NCI-H1930 (cell line): Measurements from ENCODE around the gene PHF20.
A peak's percentile ranks its signal among the peaks of the same experiment; 100 is the strongest.
"Not testable (repeated sequence)": the region's sequence is repeated elsewhere in the genome, so short reads cannot be mapped to it uniquely, and the experiment has no call there.

ENCODE experiments used
- DNase-seq, 2 experiments: peaks; one replicate each; lab custom pipeline; 2025; lab: John Stamatoyannopoulos, UW

The PHF20 gene

DNA sequence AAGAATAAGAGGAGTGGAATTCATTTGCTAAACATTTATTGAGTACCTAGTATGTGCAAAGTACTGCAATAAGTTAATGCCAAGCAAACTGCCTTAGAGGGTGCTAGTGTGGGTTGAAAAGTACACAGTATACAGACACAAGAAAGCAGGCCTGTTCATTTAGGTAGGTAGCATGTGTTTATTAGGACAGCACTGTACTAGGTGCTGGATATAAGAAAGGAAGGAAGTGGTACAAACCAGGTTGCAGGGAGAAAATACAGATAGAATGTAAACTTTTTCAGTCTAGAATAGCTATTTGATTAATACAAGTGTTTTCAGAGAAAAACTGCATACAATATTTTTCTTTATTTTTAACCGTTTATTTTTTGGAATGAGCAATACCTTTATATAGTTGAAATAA, 68.1 kb downstream of the PHF20 start:
- DNase-seq: no peak

DNA sequence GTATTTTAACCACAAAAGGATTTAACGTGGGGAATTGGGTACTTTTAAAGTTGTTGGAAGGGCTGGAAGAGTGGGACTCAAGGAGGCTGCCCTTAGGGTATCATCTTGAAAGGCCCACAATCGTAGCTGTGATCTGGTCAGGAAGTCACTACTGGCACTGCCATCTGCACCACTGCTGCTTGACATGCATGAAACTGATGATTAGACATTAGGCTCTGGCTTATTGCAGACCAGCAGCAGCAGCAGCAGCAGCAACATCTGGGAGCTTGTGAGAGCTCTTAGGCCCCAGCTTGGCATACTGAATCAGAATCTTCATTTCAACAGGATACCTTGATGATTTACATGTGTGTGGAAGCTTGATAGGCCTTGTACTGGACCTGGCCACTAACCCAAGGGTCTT, 68.6 kb downstream of the PHF20 start:
- DNase-seq: no peak

- DNase-seq: no peak
These were observed 70.5 kb downstream of the PHF20 start for GRCh38 chr20:35842361-35842760.

- DNase-seq: not testable (repeated sequence)
These were observed 72.1 kb downstream of the PHF20 start for GRCh38 chr20:35843894-35844293.

DNA sequence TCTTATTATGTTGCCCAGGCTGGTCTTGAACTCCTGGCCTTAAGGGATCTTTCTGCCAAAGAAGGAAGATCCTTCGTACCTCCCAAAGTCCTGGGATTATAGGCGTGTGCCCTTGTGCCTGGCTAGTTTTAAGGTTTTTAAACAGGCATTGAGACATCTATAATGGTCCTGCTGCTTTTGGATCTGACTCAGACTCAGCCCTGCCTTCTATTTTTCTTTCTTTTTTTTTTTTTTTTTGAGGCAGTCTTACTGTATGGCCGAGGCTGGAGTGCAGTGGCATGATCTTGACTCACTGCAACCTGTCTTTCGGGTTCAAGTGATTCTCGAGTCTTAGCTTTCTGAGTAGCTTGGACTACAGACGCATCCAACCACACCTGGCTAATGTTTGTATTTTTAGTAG, 73.7 kb downstream of the PHF20 start:
- no peak for DNase-seq

DNA sequence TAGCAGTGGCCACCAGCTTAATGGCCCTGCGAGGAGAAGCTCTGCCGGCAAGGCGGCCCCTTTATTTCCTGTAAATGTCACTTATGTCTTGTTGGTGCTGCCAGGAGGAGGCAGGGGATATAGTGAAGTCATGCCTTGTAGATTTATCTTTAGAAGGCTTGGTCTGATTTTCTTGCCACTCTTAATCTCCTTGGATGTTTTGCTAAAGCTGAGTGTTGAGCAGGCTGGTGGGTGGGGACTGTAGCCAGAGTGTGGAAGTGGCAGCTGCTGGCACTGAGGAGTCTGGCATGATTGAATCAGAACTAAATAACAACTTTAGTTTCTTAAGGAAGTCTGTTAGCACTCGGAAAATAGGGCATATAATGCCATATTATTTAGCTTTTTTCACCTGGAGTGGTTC, 77.9 kb downstream of the PHF20 start:
- no peak for DNase-seq

DNA sequence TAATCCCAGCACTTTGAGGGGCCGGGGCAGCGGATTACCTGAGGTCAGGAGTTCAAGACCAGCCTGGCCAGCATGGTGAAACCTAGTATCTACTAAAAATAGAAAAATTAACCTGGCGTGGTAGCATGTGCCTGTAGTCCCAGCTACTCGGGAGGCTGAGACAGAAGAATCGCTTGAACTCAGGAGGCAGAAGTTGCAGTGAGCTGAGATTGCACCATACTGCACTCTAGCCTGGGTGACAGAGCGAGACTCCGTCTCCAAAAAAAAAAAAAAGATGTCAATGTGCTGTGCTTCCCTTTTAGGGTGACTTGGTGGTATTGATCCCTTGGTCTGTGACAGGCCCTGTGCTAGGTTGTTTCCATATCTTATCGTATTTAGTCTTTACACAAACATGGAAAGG, 79.8 kb downstream of the PHF20 start:
- not testable (repeated sequence) for DNase-seq

- no peak for DNase-seq
These were observed 83.0 kb downstream of the PHF20 start for GRCh38 chr20:35854713-35855348.

DNA sequence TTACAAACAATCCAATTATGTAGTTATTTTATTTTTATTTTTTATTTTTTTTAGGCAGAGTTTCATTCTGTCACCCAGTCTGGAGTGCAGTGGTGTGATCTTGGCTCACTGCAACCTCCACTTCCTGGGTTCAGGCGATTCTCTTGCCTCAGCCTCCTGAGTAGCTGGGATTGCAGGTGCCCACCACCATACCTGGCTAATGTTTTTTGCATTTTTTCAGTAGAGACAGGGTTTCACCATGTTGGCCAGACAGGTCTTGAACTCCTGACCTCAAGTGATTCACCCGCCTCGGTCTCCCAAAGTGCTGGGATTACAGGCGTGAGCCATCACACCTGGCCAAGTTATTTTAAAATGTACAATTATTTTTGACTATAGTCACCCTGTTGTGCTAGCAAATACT, 83.8 kb downstream of the PHF20 start:
- DNase-seq: not testable (repeated sequence)

DNA sequence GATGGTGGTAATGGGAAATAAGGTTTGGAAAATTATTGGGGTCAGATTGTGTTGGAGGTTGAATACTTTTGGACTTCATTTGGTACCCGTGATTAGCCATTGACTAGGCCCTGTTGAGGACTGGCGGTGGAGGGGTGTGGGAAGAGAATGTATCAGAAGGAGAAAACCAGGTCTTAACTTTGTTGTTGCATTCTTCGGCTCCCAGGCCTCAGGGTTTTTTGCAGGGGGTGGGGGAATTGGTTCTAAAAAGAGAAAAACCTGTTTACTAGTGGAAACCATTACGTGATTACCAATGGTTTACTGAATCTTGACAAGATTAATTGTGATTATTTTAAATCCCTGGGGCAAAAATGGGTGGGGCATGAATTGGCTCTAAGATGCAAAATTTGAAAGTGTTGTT, 85.1 kb downstream of the PHF20 start:
- no peak for DNase-seq

DNA sequence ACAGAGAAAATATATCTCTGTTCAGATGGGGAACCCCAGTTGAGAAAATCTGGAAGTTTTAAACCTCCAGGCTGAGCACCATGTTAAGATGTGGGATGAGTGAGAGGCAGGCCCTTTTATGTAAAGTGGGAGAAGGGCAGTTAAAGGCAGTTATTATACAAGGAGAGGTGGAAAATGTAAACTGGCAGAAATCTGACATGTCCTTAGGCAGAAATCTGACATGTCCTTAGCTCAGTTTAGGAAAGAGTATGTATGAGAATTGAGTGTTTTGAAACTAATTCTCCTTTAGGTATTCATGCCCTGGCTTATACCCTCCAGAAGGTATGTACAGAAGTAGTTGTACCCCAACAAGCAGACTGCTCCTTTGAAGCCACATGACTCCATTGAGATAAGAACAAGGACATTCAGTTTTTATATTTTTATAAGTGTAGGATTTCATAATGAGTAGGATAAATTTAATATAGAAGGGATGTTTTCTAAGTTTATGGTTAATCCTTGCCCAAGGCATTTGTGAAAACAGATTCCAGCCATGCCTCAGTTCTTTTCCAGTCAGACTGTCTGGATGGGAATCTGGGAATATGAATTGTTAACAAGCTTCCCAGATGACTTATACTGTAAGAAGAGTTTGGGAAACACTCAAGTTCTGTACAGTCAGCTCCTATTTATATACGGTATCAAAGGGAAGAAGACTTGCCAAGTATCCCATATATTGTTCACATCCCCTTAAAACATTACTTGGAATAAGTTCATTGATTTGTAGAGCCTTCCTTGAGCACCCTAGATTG, 94.8 kb downstream of the PHF20 start:
- no peak for DNase-seq

DNA sequence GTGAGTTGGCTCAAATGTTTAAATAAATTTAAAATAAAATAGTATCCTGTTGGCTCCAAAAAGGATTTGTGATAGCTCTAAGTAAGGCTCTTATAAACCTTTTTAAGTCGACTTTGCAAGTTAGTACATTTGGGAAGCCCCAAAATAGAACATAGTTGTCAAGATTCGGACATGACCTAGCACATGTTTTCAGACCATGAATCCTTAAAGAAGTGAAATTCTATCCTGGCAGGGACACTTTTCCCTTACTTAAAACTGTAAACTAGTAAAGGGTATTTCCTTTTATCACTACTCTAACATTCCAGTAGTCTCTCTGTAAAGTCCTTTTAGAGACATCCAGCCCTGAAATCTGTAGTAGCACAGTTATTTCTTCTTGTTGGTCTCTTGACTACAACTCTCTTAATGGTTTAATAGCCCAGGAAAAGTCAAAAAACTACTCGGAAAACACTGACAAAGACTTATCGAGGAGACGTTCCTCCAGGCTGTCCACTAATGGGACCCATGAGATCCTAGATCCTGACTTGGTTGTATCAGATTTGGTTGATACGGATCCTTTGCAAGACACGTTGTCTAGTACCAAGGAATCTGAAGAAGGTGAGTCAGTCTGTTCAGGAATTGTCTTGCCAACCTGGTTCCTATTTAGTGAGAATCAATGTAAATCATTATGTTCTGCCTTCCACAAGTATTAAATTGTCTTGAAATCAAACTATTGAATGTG, 98.9 kb downstream of the PHF20 start:
- DNase-seq: no peak

DNA sequence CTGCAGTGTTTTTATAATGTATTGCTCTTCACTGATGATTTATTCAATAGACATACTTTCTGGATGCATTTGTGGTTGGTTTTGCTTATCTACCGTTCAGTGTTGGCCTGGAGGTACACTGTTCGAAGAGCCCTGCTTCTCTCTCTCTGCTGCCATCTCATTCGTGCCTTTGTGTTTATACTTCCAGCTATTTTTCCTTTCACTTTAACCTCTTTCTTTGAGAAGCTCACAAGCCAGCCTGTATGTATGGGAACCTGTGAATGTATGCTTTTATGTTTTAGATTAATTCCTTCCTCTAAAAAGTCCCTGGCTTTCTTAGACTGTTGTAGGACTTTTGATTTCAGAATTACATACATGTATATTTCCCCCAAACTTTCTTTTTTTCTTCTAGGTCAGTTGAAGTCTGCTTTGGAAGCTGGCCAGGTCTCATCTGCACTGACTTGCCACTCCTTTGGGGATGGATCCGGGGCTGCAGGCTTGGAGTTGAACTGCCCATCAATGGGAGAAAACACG, 99.5 kb downstream of the PHF20 start:
- no peak for DNase-seq

GRCh38 chr20:35876033-35876320, 104.2 kb downstream of the PHF20 start:
- DNase-seq: no peak

GRCh38 chr20:35877611-35878010, 105.8 kb downstream of the PHF20 start:
- DNase-seq: no peak

DNA sequence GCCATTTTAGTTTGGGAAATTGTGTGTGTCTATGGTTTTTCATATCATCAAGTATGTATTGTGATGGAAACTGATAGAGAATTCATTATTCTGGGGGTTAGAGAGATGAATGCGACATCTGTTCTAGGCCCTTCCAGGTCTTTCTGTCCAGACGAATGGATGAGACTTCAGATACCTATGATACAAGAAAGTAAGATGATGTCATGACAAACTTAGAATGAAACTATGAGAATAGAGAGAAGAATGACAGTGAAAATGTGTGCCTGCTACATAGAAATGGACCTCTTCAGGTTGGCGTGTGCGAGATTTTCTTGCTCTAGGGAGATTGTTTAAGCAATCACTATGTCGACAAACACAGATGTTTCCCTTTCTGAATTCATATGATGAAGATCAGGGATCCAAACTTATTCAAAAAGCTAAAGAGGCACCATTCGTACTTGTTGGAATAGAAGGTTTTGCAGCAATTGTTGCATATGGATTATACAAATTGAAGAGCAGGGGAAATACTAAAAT, 106.4 kb downstream of the PHF20 start:
- DNase-seq: no peak

DNA sequence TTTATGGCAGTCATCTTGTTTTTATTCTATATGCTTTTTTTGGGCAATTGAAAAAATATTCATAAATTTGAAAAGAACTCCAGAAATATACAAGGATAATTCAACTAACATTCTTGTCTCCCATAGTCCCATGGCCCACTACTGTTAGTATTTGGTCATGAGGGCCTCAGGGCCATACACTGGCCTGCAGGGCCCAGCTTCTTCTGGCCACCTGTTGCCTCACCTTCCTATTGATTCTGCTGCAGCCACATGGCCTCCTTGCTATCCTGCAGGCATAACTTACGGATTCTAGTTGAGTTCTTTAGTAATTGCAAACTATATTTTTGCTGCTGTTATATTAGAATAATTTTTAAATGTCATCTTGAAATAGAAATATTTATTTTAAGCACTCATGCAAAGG, 109.9 kb downstream of the PHF20 start:
- DNase-seq: no peak

DNA sequence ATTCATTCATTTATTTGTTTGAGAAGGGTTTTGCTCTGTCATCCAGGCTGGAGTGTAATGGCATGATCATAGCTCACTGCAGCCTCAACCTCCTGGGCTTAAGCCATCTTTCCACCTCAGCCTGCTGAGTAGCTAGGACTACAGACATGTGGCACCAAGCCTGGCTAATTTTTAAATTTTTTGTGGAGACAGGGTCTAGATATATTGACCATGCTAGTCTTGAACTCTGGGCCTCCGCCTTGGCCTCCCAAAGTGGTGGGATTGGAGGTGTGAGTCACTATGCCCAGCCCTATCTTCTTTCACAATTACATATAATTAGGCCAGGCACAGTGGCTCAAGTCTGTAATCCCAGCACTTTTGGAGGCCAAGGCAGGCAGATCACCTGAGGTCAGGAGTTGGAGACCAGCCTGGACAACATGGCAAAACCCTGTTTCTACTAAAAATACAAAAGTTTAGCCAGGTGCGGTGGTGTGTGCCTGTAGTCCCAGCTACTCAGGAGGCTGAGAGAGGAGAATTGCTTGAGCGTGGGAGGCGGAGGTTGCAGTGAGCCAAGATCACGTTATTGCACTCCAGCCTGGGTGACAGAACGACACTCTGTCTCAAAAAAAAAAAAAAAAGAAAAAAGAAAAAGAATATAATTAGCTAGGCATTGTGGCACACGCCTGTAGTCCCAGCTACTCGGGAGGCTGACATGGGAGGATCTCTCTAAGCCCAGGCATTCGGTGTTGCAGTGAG, 110.8 kb downstream of the PHF20 start:
- not testable (repeated sequence) for DNase-seq

GRCh38 chr20:35883336-35883777, 111.5 kb downstream of the PHF20 start:
- no peak for DNase-seq

DNA sequence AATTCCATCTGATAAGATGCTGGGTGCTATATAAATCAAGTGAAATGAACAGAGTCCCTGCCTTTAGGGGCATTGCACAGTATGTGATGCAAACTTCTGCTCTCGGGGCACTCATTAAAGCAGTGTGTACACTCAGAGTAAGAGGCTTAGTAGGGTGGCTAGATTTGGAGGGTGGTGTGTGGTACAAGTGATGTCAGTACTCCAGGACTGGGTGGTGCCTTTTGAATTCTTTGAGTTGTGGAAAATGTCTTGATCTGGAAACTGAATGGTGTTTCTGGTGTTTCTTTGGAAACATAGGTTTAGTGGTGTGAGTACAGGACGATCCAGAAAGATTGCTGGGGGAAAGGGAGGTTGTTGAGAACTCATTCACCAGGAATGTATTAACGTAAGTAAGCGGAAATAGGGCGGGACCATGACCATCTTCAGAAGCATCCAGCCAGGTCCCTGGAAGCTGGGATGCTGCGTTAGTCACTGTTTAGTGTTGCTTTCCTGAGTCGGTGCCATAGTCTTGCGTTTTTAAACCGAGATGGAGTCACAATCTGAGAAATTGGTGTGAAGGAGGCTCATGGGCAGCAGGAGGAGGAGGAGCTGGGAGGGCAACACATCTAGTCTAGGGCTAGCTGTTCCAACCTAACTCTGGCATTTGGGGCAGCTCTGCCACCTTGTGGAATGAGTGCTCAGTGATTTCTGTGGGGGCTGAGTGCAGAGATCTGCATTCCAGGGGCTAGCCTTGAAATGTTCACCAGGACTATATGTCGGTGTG, 112.1 kb downstream of the PHF20 start:
- peak; percentile 44 to 54 for DNase-seq

DNA sequence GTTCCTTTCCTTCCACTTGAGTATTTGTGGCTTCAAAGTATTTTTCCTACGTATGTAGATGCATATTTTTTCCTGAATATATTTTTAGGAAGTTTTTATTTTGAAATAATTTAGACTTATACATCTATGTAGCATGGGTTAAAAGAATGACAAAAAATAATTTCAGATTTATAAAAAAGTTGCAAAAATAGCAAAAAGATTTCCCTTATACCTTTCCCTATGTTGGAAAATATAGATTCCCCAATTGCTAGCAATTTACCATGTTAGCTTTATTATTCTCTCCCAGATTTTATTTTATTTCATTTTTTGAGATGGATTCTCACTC, 112.7 kb downstream of the PHF20 start:
- DNase-seq: no peak

DNA sequence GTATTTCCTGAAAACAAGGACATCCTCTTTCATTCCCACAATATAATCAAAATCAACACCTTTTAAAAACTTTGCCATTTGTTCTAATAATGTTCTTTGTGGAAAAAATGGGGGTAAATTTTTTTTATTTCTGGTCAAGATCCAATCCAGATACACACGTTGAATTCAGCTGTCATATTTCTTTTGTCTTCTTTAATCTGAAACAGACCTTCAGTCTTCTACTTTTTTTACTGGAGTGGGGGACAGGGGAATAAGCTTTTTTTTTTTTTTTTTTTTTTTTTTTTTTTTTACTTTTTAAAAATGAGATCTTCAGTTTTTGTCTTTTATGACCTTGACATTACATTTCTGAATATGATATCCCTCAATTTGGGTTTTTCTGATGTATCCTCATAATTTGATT, 113.4 kb downstream of the PHF20 start:
- DNase-seq: no peak
